Measurements from ENCODE around the gene GABPB2.

GRCh38 chr1:151124763-151125403 lies 54.3 kb downstream of the GABPB2 start:
- TF ChIP-seq CTCF (IDR thresholded peaks at IDR 0.05) (no peak), POLR2A (IDR thresholded peaks at IDR 0.05) (no peak)
